ENCODE data around the gene MBNL1. TPM values are rescaled to one million over a fixed set of nuclear protein-coding genes. Genes with fewer than 3 reads are reported as not detected.

The MBNL1 gene
- total RNA-seq, 1 experiment from 2014 or later, result 140 TPM

DNA sequence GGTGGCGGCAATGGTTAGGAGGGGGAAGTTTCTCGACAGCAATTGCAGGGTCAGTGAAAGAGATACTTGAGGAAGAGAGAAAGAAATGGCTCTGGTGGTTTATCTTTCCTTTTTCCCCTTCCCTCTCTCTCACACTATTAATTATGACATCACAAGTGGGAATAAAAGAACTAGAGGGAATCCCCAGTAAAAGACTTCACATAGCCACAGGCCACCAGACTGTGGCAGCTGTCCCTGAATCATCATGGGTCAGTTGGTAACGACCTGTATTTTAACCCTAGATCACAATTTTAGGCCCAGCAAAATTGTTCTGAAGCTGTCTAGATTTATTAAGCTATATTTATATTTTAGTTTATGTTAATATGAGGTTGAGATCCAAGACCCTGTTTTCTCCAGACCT lies 40.3 kb downstream of the MBNL1 start:
- H3K9me3 ChIP-seq (ENCODE audit: control insufficient read depth, insufficient read depth, low read depth, low read length), result no peaks in the 10 kb centered on the region
- no peak overlapping the region for H3K4me3 ChIP-seq (ENCODE audit: low read depth in 2 of 2, low read length in 2 of 2)
- peak overlapping the region; percentile 51 for H3K27ac ChIP-seq (ENCODE audit: low read length)
- intact Hi-C loops (cut with micrococcal nuclease; ENCODE audit: unreplicated experiment) (no loop called here), in situ Hi-C loops (cut with HindIII; ENCODE audit: low pct_unique_long_range_greater_than_20kb, low sequenced_read_pairs) (no loop called here)
- ChIA-PET POLR2A (no interaction called here), CTCF (no interaction called here)
- no peaks in the 10 kb centered on the region for H3K36me3 ChIP-seq (ENCODE audit: control insufficient read depth, insufficient read depth, low read length)
- no peaks in the 10 kb centered on the region for H3K27me3 ChIP-seq (ENCODE audit: control insufficient read depth, insufficient read depth, low read length)
- no peak for TF ChIP-seq SIN3A (IDR thresholded peaks at IDR 0.05; ENCODE audit: borderline replicate concordance, insufficient read depth, low read depth, low read length)
- TF ChIP-seq, protein P1, sequence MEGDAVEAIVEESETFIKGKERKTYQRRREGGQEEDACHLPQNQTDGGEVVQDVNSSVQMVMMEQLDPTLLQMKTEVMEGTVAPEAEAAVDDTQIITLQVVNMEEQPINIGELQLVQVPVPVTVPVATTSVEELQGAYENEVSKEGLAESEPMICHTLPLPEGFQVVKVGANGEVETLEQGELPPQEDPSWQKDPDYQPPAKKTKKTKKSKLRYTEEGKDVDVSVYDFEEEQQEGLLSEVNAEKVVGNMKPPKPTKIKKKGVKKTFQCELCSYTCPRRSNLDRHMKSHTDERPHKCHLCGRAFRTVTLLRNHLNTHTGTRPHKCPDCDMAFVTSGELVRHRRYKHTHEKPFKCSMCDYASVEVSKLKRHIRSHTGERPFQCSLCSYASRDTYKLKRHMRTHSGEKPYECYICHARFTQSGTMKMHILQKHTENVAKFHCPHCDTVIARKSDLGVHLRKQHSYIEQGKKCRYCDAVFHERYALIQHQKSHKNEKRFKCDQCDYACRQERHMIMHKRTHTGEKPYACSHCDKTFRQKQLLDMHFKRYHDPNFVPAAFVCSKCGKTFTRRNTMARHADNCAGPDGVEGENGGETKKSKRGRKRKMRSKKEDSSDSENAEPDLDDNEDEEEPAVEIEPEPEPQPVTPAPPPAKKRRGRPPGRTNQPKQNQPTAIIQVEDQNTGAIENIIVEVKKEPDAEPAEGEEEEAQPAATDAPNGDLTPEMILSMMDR (IDR thresholded peaks at IDR 0.05), result no peak
- TF ChIP-seq POLR2AphosphoS5 (IDR thresholded peaks at IDR 0.05; ENCODE audit: low read depth, low read length), result no peak
- TF ChIP-seq, protein P2, sequence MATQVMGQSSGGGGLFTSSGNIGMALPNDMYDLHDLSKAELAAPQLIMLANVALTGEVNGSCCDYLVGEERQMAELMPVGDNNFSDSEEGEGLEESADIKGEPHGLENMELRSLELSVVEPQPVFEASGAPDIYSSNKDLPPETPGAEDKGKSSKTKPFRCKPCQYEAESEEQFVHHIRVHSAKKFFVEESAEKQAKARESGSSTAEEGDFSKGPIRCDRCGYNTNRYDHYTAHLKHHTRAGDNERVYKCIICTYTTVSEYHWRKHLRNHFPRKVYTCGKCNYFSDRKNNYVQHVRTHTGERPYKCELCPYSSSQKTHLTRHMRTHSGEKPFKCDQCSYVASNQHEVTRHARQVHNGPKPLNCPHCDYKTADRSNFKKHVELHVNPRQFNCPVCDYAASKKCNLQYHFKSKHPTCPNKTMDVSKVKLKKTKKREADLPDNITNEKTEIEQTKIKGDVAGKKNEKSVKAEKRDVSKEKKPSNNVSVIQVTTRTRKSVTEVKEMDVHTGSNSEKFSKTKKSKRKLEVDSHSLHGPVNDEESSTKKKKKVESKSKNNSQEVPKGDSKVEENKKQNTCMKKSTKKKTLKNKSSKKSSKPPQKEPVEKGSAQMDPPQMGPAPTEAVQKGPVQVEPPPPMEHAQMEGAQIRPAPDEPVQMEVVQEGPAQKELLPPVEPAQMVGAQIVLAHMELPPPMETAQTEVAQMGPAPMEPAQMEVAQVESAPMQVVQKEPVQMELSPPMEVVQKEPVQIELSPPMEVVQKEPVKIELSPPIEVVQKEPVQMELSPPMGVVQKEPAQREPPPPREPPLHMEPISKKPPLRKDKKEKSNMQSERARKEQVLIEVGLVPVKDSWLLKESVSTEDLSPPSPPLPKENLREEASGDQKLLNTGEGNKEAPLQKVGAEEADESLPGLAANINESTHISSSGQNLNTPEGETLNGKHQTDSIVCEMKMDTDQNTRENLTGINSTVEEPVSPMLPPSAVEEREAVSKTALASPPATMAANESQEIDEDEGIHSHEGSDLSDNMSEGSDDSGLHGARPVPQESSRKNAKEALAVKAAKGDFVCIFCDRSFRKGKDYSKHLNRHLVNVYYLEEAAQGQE (IDR thresholded peaks at IDR 0.05; ENCODE audit: insufficient read depth in 1 of 2, low read depth in 2 of 2, low read length in 1 of 2), result no peak
- no peak for TF ChIP-seq TCF7L2 (IDR thresholded peaks at IDR 0.05; ENCODE audit: low read depth, low read length)
- BruUV-seq (replicated peaks), result no TSS peak
- DNase-seq (ENCODE audit: low read depth, low spot score) (no peak), ATAC-seq (no peak)
- H3K4me1 ChIP-seq (ENCODE audit: control insufficient read depth, insufficient read depth, low read length), result peaks cover 61% of the 10 kb centered on the region

DNA sequence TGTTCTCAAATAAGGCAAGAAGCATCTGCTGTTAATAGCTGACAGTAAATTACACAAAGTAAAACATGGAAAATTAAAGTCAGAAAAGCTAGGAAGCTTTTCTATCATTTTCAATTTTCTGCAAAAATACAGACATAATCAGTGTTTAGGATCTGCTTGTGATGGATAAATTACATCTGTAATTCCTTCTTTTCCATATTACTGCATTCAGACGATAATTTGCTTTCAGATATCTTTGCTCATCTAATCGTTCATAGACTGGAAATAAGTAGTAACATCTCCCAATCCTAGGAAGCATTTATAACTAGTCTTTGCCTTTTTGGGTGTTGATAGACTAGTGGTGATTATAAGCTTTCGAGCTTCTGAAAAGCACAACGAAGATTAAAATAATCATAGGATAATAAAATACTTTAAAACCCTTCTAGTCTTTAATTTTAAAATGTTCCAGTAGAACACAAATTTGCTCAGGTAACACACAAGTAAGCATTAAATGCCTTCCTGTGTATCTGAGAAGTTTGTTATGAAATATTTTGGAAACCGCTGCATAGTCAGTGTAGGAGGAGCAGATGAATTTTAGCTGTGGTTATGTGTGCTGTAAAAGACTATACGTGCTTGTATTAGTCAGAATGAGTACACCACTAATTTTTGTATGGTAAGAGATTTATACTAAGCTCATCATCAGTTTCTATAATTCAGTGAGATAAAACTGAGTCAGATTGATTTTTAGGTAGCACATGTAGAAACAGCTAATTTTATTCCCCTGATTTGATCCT lies 41.0 kb downstream of the MBNL1 start:
- intact Hi-C loops (cut with micrococcal nuclease; ENCODE audit: unreplicated experiment), result no loop called here
- no peaks in the 10 kb centered on the region for H3K9me3 ChIP-seq (ENCODE audit: control insufficient read depth, insufficient read depth, low read depth, low read length)
- no peak for ATAC-seq
- no peak overlapping the region for H3K4me3 ChIP-seq (ENCODE audit: low read depth in 2 of 2, low read length in 2 of 2)
- DNase-seq (ENCODE audit: low read depth, low spot score), result no peak
- H3K27ac ChIP-seq (ENCODE audit: low read length), result peak overlapping the region; percentile 51
- CTCF ChIA-PET, result no interaction called here
- peaks cover 62% of the 10 kb centered on the region for H3K4me1 ChIP-seq (ENCODE audit: control insufficient read depth, insufficient read depth, low read length)
- H3K27me3 ChIP-seq (ENCODE audit: control insufficient read depth, insufficient read depth, low read length), result no peaks in the 10 kb centered on the region
- TF ChIP-seq POLR2AphosphoS5 (IDR thresholded peaks at IDR 0.05; ENCODE audit: low read depth, low read length) (no peak), SIN3A (IDR thresholded peaks at IDR 0.05; ENCODE audit: borderline replicate concordance, insufficient read depth, low read depth, low read length) (no peak), TCF7L2 (IDR thresholded peaks at IDR 0.05; ENCODE audit: low read depth, low read length) (no peak)
- TF ChIP-seq, protein P2 (IDR thresholded peaks at IDR 0.05; ENCODE audit: insufficient read depth in 1 of 2, low read depth in 2 of 2, low read length in 1 of 2), result no peak
- TF ChIP-seq, protein P1 (IDR thresholded peaks at IDR 0.05), result no peak
- POLR2A ChIA-PET, result interaction anchor here (0.7 to 0.9 kb wide), 2 partner anchors 9 to 14 kb away, joined by 3 read pairs; no protein-coding TSS in a partner anchor
- H3K36me3 ChIP-seq (ENCODE audit: control insufficient read depth, insufficient read depth, low read length), result no peaks in the 10 kb centered on the region
- no TSS peak for BruUV-seq (replicated peaks)
- in situ Hi-C loops (cut with HindIII; ENCODE audit: low pct_unique_long_range_greater_than_20kb, low sequenced_read_pairs), result no loop called here

All from Panc1 (cell line).